K562 (cell line): ENCODE measurements around the gene RASGRP4. TPM values are rescaled to one million over a fixed set of nuclear protein-coding genes. Genes with fewer than 3 reads are reported as not detected.

Experiments
- ATAC-seq: fragments of 200-7000 bp; cut with Tn5 transposase; 3 replicates; pipeline ENCODE4 v1.9.1; 2020; ENCODE audit warnings: moderate library complexity
- BruUV-seq: library from RNA; stranded (reverse); fragments of 400-500 nt; replicated peaks from 2 replicates; lab custom pipeline; 2021; lab: Mats Ljungman, UMichigan
- CTCF ChIA-PET: fragments of 300-600 bp; formaldehyde crosslinking; extraction: SDS; loops from one replicate; lab custom pipeline; 2021; ENCODE audit warnings: low intra/inter-chr PET ratio; lab: Yijun Ruan, JAX
- POLR2A ChIA-PET: fragments of 300-600, 350-650 bp; sonication (Branson Sonifier 250); formaldehyde crosslinking; extraction: SDS; loops from one replicate; lab custom pipeline; 2021; ENCODE audit warnings: antibody characterized with exemption, inconsistent platforms; lab: Yijun Ruan, JAX
- DNase-seq, 4 experiments: peaks; one replicate each; pipeline versions ENCODE4 v3.0.0 to v3.0.0-alpha.2; 2011 to 2018; ENCODE audit warnings: low spot score in 3 of 4, mixed read lengths in 3 of 4; ENCODE audit errors: extremely low read depth in 1 of 4
- FAIRE-seq: peaks from 2 replicates; lab custom pipeline; 2011; peaks lifted over from hg19 to GRCh38; lab: Jason Lieb, UNC
- H2AFZ ChIP-seq: 2 replicates; pipeline ENCODE4 v1.6.0; 2011; ENCODE audit warnings: low read depth, low read length, control low read depth, inconsistent platforms
- H3K27ac ChIP-seq: fragments of 200-600 bp; 3 replicates; pipeline ENCODE4 v1.8.0; 2011; ENCODE audit warnings: low read depth, mild to moderate bottlenecking, control low read depth, inconsistent platforms, low read length, moderate library complexity, mixed read lengths; ENCODE audit errors: extremely low read depth
- H3K27me3 ChIP-seq, 2 experiments: fragments of 300-600 bp in 1 of 2; 2 replicates in 1 of 2; 3 replicates in 1 of 2; pipeline versions ENCODE4 v1.6.0 to v1.8.0; 2011; ENCODE audit warnings: inconsistent platforms in 2 of 2, low read length in 2 of 2, mild to moderate bottlenecking in 1 of 2, mixed read lengths in 1 of 2, moderate library complexity in 1 of 2; ENCODE audit not compliant: control insufficient read depth in 2 of 2, insufficient read depth in 2 of 2
- H3K36me3 ChIP-seq: fragments of 300-600 bp; 3 replicates; pipeline ENCODE4 v1.8.0; 2011; ENCODE audit warnings: mild to moderate bottlenecking, low read length, inconsistent platforms; ENCODE audit not compliant: control insufficient read depth, insufficient read depth
- H3K4me1 ChIP-seq, 2 experiments: fragments of 200-600 bp in 1 of 2; replicated peaks in 1 of 2; 2 replicates in 1 of 2; 3 replicates in 1 of 2; pipeline versions ENCODE4 v1.5.1 to v1.8.0; 2011; ENCODE audit warnings: inconsistent platforms in 2 of 2, low read length in 2 of 2, mild to moderate bottlenecking in 1 of 2, mixed read lengths in 1 of 2, moderate library complexity in 1 of 2; ENCODE audit not compliant: control insufficient read depth in 2 of 2, insufficient read depth in 2 of 2
- H3K4me2 ChIP-seq: 2 replicates; pipeline ENCODE4 v1.6.1; 2011; ENCODE audit warnings: low read length, control low read depth, inconsistent platforms, mixed read lengths; ENCODE audit not compliant: insufficient read depth
- H3K4me3 ChIP-seq: fragments of 200-600 bp; sonication (generic), shearing (Covaris generic); 2 replicates; pipeline ENCODE4 v1.5.1; 2016; ENCODE audit warnings: control low read depth, inconsistent platforms
- H3K79me2 ChIP-seq: fragments of 200-600 bp; 3 replicates; pipeline ENCODE4 v1.8.0; 2011; ENCODE audit warnings: low read length, inconsistent platforms; ENCODE audit not compliant: control insufficient read depth, insufficient read depth
- H3K9ac ChIP-seq, 2 experiments: 2 replicates each; pipeline versions ENCODE4 v1.6.0 to v1.6.1; 2011; ENCODE audit warnings: low read depth in 2 of 2, low read length in 2 of 2, control low read depth in 1 of 2, inconsistent platforms in 1 of 2, mild to moderate bottlenecking in 1 of 2, mixed read lengths in 1 of 2; ENCODE audit not compliant: insufficient read depth in 1 of 2
- H3K9me1 ChIP-seq: one replicate; pipeline ENCODE4 v1.6.0; 2011; ENCODE audit warnings: inconsistent platforms, mild to moderate bottlenecking, low read length, moderate library complexity; ENCODE audit not compliant: control insufficient read depth, insufficient read depth
- H3K9me3 ChIP-seq: replicated peaks from 2 replicates; pipeline ENCODE4 v1.5.1; 2011; ENCODE audit warnings: low read depth, low read length, inconsistent platforms; ENCODE audit not compliant: control insufficient read depth, insufficient read depth
- H4K20me1 ChIP-seq: replicated peaks from 2 replicates; pipeline ENCODE4 v1.6.1; 2011; ENCODE audit warnings: low read length, inconsistent platforms, mixed read lengths; ENCODE audit not compliant: control insufficient read depth, insufficient read depth
- ELF2 ChIP-seq: fragments of 250-450 bp; sonication (Bioruptor Pico); IDR thresholded peaks from 2 replicates; pipeline ENCODE4 v1.5.0; 2021; ENCODE audit warnings: mild to moderate bottlenecking
- FOXA3 ChIP-seq, 2 experiments: fragments of 450-650 bp in 1 of 2; sonication (generic) in 1 of 2; formaldehyde crosslinking; IDR thresholded peaks in 1 of 2; conservative IDR thresholded peaks in 1 of 2; 2 replicates each; pipeline versions ENCODE4 v1.4.0 to v1.8.0; 2020 to 2022; ENCODE audit warnings: mild to moderate bottlenecking in 2 of 2, missing genetic modification reagents in 1 of 2
- FOXJ2 ChIP-seq: fragments of 200-800 bp; sonication (Bioruptor generic); IDR thresholded peaks from 2 replicates; pipeline ENCODE4 v1.6.1; 2016; ENCODE audit warnings: missing genetic modification characterization, missing compliant biosample characterization
- SRF ChIP-seq, 2 experiments: fragments of 250-450, 450-650 bp in 1 of 2; sonication (Bioruptor Pico) in 1 of 2; sonication (generic) in 1 of 2; formaldehyde crosslinking; IDR thresholded peaks; 2 replicates each; pipeline versions ENCODE4 v1.5.0 to v1.5.1; 2020 to 2022; ENCODE audit warnings: mild to moderate bottlenecking in 1 of 2, missing genetic modification reagents in 1 of 2
- WGBS: fragments of 100-300 bp; shearing (Covaris generic); methylation state at CpG from one replicate; pipeline ENCODE4 v1.1.6; 2016; ENCODE audit warnings: low coverage, mixed read lengths; ENCODE audit not compliant: insufficient coverage; ENCODE audit errors: missing lambda C conversion rate; 5-methylcytosine and 5-hydroxymethylcytosine counted together
- in situ Hi-C: fragments of 300-500 bp; cut with MboI; formaldehyde crosslinking; loops from 4 replicates; pipeline ENCODE4 v1.15.0; 2018; ENCODE audit warnings: inconsistent platforms, mixed read lengths
- intact Hi-C: fragments of 100-400 bp; cut with micrococcal nuclease; formaldehyde crosslinking; loops from 2 replicates; pipeline ENCODE4 v1.14.2; 2022
- polyA plus RNA-seq, 8 experiments: library from polyadenylated mRNA; depleted of rRNA in 4 of 8; stranded (reverse) in 5 of 8; unstranded in 3 of 8; fragments of >200 nt; fragmentation: Nextera tagmentation in 2 of 8; fragmentation: Illumina TruSeq in 1 of 8; extraction: Ambion mirVana in 2 of 8; extraction: Trizol in 1 of 8; gene quantifications; 2 replicates each; pipeline versions ENCODE4 v1.2.1 to v1.2.3, GENCODE V29; 2011 to 2014; ENCODE audit warnings: inconsistent platforms in 1 of 8, missing spikeins in 1 of 8
- total RNA-seq, 7 experiments: library from RNA; depleted of rRNA in 6 of 7; stranded (reverse); fragments of >200 nt in 6 of 7; fragmentation: Illumina TruSeq in 2 of 7; extraction: Trizol in 2 of 7; gene quantifications; 2 replicates each; pipeline versions ENCODE4 v1.2.1 to v1.2.3, GENCODE V29; 2011 to 2021; ENCODE audit warnings: low replicate concordance in 1 of 7
- TF ChIP-seq, protein P1 (sequence below): fragments of 250-450 bp; sonication (Bioruptor Pico); IDR thresholded peaks from 2 replicates; pipeline ENCODE4 v1.5.0; 2021; ENCODE audit warnings: mild to moderate bottlenecking, borderline replicate concordance
- TF ChIP-seq, protein P2 (sequence below): fragments of 450-650 bp; formaldehyde crosslinking; IDR thresholded peaks from 2 replicates; pipeline ENCODE4 v1.4.0; 2020; ENCODE audit warnings: mild to moderate bottlenecking, mixed read lengths

RASGRP4 gene
- total and polyA plus RNA-seq, 9 of the 15 experiments (the other 6 are each of a cell fraction or from before 2014, with no cell fraction given) = 0.39 to 4.6 (median 3.8) TPM

DNA sequence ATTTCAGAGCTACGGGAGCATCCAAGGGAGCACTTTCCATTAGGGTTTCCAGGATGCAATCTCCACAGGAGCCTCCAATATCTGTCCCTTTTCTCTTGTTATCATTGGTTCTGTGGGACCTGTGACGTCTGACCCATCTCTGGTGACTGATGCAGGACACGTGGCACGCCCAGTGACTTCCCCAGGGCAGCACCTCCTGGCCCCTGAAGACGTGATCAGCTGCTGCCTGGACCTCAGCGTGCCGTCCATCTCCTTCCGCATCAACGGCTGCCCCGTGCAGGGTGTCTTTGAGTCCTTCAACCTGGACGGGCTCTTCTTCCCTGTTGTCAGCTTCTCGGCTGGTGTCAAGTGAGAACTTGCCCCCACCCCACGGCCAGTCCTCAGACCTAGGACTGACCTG is 33.0 kb upstream of the RASGRP4 start:
- Histone ChIP-seq H3K9me3 (no peaks in the 10 kb centered on the region), H3K36me3 (peaks cover 40% of the 10 kb centered on the region; the same call in 1 of the 3 replicates), H3K4me3 (no peak overlapping the region), H3K9me1 (no peaks in the 10 kb centered on the region), H2AFZ (no peak overlapping the region), H3K27me3 (no peaks in the 10 kb centered on the region), H3K4me1 (peaks cover 0 to 5% of the 10 kb centered on the region in 2 experiments; a peak in 1 of 5 replicates), H4K20me1 (no peaks in the 10 kb centered on the region)
- in situ Hi-C loops = no loop called here
- intact Hi-C loops = no loop called here
- no TSS peak for BruUV-seq
- ChIA-PET POLR2A (no interaction called here), CTCF (no interaction called here)
- no peak for DNase-seq
- no peak for ATAC-seq
- FAIRE-seq = no peak
- TF ChIP-seq, protein P1, sequence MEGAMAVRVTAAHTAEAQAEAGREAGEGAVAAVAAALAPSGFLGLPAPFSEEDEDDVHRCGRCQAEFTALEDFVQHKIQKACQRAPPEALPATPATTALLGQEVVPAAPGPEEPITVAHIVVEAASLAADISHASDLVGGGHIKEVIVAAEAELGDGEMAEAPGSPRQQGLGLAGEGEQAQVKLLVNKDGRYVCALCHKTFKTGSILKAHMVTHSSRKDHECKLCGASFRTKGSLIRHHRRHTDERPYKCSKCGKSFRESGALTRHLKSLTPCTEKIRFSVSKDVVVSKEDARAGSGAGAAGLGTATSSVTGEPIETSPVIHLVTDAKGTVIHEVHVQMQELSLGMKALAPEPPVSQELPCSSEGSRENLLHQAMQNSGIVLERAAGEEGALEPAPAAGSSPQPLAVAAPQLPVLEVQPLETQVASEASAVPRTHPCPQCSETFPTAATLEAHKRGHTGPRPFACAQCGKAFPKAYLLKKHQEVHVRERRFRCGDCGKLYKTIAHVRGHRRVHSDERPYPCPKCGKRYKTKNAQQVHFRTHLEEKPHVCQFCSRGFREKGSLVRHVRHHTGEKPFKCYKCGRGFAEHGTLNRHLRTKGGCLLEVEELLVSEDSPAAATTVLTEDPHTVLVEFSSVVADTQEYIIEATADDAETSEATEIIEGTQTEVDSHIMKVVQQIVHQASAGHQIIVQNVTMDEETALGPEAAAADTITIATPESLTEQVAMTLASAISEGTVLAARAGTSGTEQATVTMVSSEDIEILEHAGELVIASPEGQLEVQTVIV (CRISPR knock-in tag) = no peak
- TF ChIP-seq SRF (CRISPR knock-in tag; IDR thresholded peaks at IDR 0.05) (no peak), ELF2 (CRISPR knock-in tag) (no peak), FOXJ2 (tag) (no peak), FOXA3 (CRISPR knock-in tag; conservative IDR thresholded peaks at IDR 0.05 in 1 of 2, IDR thresholded peaks at IDR 0.05 in 1 of 2) (no peak)
- TF ChIP-seq, protein P2, sequence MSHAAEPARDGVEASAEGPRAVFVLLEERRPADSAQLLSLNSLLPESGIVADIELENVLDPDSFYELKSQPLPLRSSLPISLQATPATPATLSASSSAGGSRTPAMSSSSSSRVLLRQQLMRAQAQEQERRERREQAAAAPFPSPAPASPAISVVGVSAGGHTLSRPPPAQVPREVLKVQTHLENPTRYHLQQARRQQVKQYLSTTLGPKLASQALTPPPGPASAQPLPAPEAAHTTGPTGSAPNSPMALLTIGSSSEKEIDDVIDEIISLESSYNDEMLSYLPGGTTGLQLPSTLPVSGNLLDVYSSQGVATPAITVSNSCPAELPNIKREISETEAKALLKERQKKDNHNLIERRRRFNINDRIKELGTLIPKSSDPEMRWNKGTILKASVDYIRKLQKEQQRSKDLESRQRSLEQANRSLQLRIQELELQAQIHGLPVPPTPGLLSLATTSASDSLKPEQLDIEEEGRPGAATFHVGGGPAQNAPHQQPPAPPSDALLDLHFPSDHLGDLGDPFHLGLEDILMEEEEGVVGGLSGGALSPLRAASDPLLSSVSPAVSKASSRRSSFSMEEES (CRISPR knock-in tag) = no peak
- TF ChIP-seq, all 486 proteins: peak for 0
- Histone ChIP-seq H3K9ac (no peak overlapping the region), H3K79me2 (no peaks in the 10 kb centered on the region), H3K4me2 (no peak overlapping the region), H3K27ac (no peak overlapping the region)
- WGBS = 68% methylated on average over 13 of the region's 13 CpGs
